IMR-90 (cell line): Measurements from ENCODE around the gene TNNI2. TPM values are rescaled to one million over a fixed set of nuclear protein-coding genes. Genes with fewer than 3 reads are reported as not detected.

ENCODE experiments used
- ATAC-seq: fragments of 200-7000 bp; cut with Tn5 transposase; 2 replicates; pipeline ENCODE4 v1.9.1; 2020; ENCODE audit warnings: low read depth, mild to moderate bottlenecking, moderate library complexity
- BruUV-seq: library from RNA; stranded (reverse); fragments of 400-500 nt; replicated peaks from 2 replicates; lab custom pipeline; 2021; lab: Mats Ljungman, UMichigan
- CTCF ChIA-PET: fragments of 300-600 bp; formaldehyde crosslinking; extraction: SDS; loops from one replicate; lab custom pipeline; 2021; ENCODE audit warnings: antibody characterized with exemption; lab: Yijun Ruan, JAX
- POLR2A ChIA-PET: fragments of 300-600 bp; sonication (Branson Sonifier 250); formaldehyde crosslinking; loops from one replicate; lab custom pipeline; 2022; ENCODE audit warnings: antibody characterized with exemption; ENCODE audit not compliant: unreplicated experiment; lab: Charles Lee
- DNase-seq: peaks from one replicate; pipeline ENCODE4 v3.0.0; 2013
- H2AFZ ChIP-seq: replicated peaks from 2 replicates; pipeline ENCODE3; 2013; ENCODE audit warnings: low read length, mild to moderate bottlenecking; ENCODE audit not compliant: poor library complexity
- H2AK5ac ChIP-seq: 2 replicates; pipeline ENCODE4 v1.6.1; 2013; ENCODE audit warnings: low read depth, low read length, inconsistent platforms
- H2AK9ac ChIP-seq: replicated peaks from 2 replicates; pipeline ENCODE3; 2013; ENCODE audit warnings: mild to moderate bottlenecking, low read depth, low read length, moderate library complexity; ENCODE audit not compliant: poor library complexity
- H2BK120ac ChIP-seq: 2 replicates; pipeline ENCODE4 v1.6.1; 2013; ENCODE audit warnings: low read depth, low read length, inconsistent platforms
- H2BK15ac ChIP-seq: 3 replicates; pipeline ENCODE4 v1.6.1; 2013; ENCODE audit warnings: low read depth, low read length, inconsistent platforms
- H2BK20ac ChIP-seq: 2 replicates; pipeline ENCODE4 v1.6.1; 2013; ENCODE audit warnings: low read depth, mild to moderate bottlenecking, inconsistent platforms, low read length, moderate library complexity
- H2BK5ac ChIP-seq: 2 replicates; pipeline ENCODE4 v1.6.1; 2013; ENCODE audit warnings: mild to moderate bottlenecking, low read depth, low read length, inconsistent platforms; ENCODE audit not compliant: poor library complexity, severe bottlenecking
- H3K14ac ChIP-seq: replicated peaks from 2 replicates; pipeline ENCODE4 v1.6.1; 2013; ENCODE audit warnings: low read depth, low read length, inconsistent platforms
- H3K18ac ChIP-seq: 2 replicates; pipeline ENCODE4 v1.6.1; 2013; ENCODE audit warnings: low read depth, low read length, control low read depth
- H3K23ac ChIP-seq: 2 replicates; pipeline ENCODE4 v1.6.1; 2013; ENCODE audit warnings: low read depth, low read length, inconsistent platforms
- H3K27ac ChIP-seq: 2 replicates; pipeline ENCODE4 v1.5.1; 2013; ENCODE audit warnings: mild to moderate bottlenecking, control low read depth, low read length; ENCODE audit not compliant: insufficient read depth
- H3K27me3 ChIP-seq: 2 replicates; pipeline ENCODE4 v1.6.1; 2013; ENCODE audit warnings: low read length; ENCODE audit not compliant: control insufficient read depth, insufficient read depth
- H3K36me3 ChIP-seq: 2 replicates; pipeline ENCODE4 v1.6.1; 2013; ENCODE audit warnings: low read length, mixed read lengths; ENCODE audit not compliant: control insufficient read depth, insufficient read depth
- H3K4ac ChIP-seq: 2 replicates; pipeline ENCODE4 v1.6.1; 2013; ENCODE audit warnings: low read depth, low read length, inconsistent platforms
- H3K4me1 ChIP-seq: 2 replicates; pipeline ENCODE4 v1.6.1; 2013; ENCODE audit warnings: low read length, mixed read lengths; ENCODE audit not compliant: control insufficient read depth, insufficient read depth
- H3K4me2 ChIP-seq: 2 replicates; pipeline ENCODE4 v1.6.1; 2013; ENCODE audit warnings: low read depth, mild to moderate bottlenecking, control low read depth, low read length, moderate library complexity
- H3K4me3 ChIP-seq: 2 replicates; pipeline ENCODE4 v1.5.1; 2013; ENCODE audit warnings: low read depth, mild to moderate bottlenecking, control low read depth, low read length, moderate library complexity; ENCODE audit not compliant: insufficient read depth
- H3K56ac ChIP-seq: 2 replicates; pipeline ENCODE4 v1.6.1; 2013; ENCODE audit warnings: low read length, inconsistent platforms; ENCODE audit not compliant: insufficient read depth; ENCODE audit errors: extremely low read depth
- H3K79me1 ChIP-seq, 2 experiments: 2 replicates each; pipeline ENCODE4 v1.6.1; 2013; ENCODE audit warnings: low read length in 2 of 2, inconsistent platforms in 1 of 2, low read depth in 1 of 2
- H3K9ac ChIP-seq: 2 replicates; pipeline ENCODE4 v1.6.1; 2013; ENCODE audit warnings: low read depth, low read length, control low read depth
- H3K9me1 ChIP-seq: 2 replicates; pipeline ENCODE4 v1.6.1; 2013; ENCODE audit warnings: low read length, inconsistent platforms; ENCODE audit not compliant: insufficient read depth
- H3K9me3 ChIP-seq: 2 replicates; pipeline ENCODE4 v1.6.1; 2013; ENCODE audit warnings: low read length; ENCODE audit not compliant: control insufficient read depth, insufficient read depth
- H4K20me1 ChIP-seq: 2 replicates; pipeline ENCODE4 v1.6.1; 2013; ENCODE audit warnings: low read length, inconsistent platforms; ENCODE audit not compliant: insufficient read depth
- H4K5ac ChIP-seq: 2 replicates; pipeline ENCODE4 v1.6.1; 2013; ENCODE audit warnings: mild to moderate bottlenecking, low read depth, low read length, control low read depth
- H4K8ac ChIP-seq, 2 experiments: 2 replicates each; pipeline ENCODE4 v1.6.1; 2013; ENCODE audit warnings: low read depth in 2 of 2, low read length in 2 of 2, control low read depth in 1 of 2, inconsistent platforms in 1 of 2
- H4K91ac ChIP-seq: 2 replicates; pipeline ENCODE4 v1.6.1; 2013; ENCODE audit warnings: low read depth, low read length, inconsistent platforms; ENCODE audit not compliant: insufficient read depth
- BHLHE40 ChIP-seq: fragments of 150-350 bp; IDR thresholded peaks from 2 replicates; pipeline ENCODE4 v1.6.1; 2016; ENCODE audit warnings: mild to moderate bottlenecking, low read depth, low read length
- CEBPB ChIP-seq: IDR thresholded peaks from 2 replicates; pipeline ENCODE4 v1.6.1; 2012; ENCODE audit warnings: low read depth, low read length, improper control_type of control experiment
- CHD1 ChIP-seq: IDR thresholded peaks from 2 replicates; pipeline ENCODE4 v1.6.1; 2012; ENCODE audit warnings: low read depth, low read length, improper control_type of control experiment
- FOS ChIP-seq: fragments of 150-350 bp; IDR thresholded peaks from 2 replicates; pipeline ENCODE4 v1.6.1; 2016; ENCODE audit warnings: low read depth, low read length
- MAFK ChIP-seq: IDR thresholded peaks from 2 replicates; pipeline ENCODE4 v1.6.1; 2012; ENCODE audit warnings: low read depth, low read length, improper control_type of control experiment
- MAZ ChIP-seq: IDR thresholded peaks from 2 replicates; pipeline ENCODE4 v1.6.1; 2012; ENCODE audit warnings: low read depth, mild to moderate bottlenecking, low read length, improper control_type of control experiment, moderate library complexity, borderline replicate concordance
- MXI1 ChIP-seq: IDR thresholded peaks from 2 replicates; pipeline ENCODE4 v1.6.1; 2012; ENCODE audit warnings: low read depth, mild to moderate bottlenecking, low read length, moderate library complexity, borderline replicate concordance
- NFE2L2 ChIP-seq: fragments of 150-350 bp; IDR thresholded peaks from 2 replicates; pipeline ENCODE4 v1.6.1; 2016; ENCODE audit warnings: low read depth, mild to moderate bottlenecking, low read length
- POLR2A ChIP-seq: IDR thresholded peaks from 2 replicates; pipeline ENCODE4 v1.6.1; 2012; ENCODE audit warnings: mild to moderate bottlenecking, low read depth, low read length
- RAD21 ChIP-seq: IDR thresholded peaks from 2 replicates; pipeline ENCODE4 v1.6.1; 2012; ENCODE audit warnings: low read length, improper control_type of control experiment
- RCOR1 ChIP-seq: IDR thresholded peaks from 2 replicates; pipeline ENCODE4 v1.6.1; 2012; ENCODE audit warnings: mild to moderate bottlenecking, low read length, improper control_type of control experiment; ENCODE audit not compliant: insufficient replicate concordance
- RFX5 ChIP-seq: IDR thresholded peaks from 2 replicates; pipeline ENCODE4 v1.8.0; 2012; ENCODE audit warnings: low read depth, mild to moderate bottlenecking, low read length, moderate library complexity
- SMC3 ChIP-seq: fragments of 150-350 bp; IDR thresholded peaks from 2 replicates; pipeline ENCODE4 v1.6.1; 2016; ENCODE audit warnings: low read depth, mild to moderate bottlenecking, antibody characterized with exemption, low read length, moderate library complexity
- WGBS, 2 experiments: methylation state at CpG; one replicate each; pipeline versions ENCODE4 v1.1.5 to v1.1.7; 2013; ENCODE audit warnings: missing lambda C conversion rate in 2 of 2; ENCODE audit not compliant: insufficient read length in 1 of 2; ENCODE audit errors: extremely low coverage in 2 of 2; 5-methylcytosine and 5-hydroxymethylcytosine counted together
- dilution Hi-C: fragments of 300-500 bp; cut with HindIII; formaldehyde crosslinking; loops from one replicate; pipeline ENCODE4 v1.14.3; 2018; ENCODE audit warnings: low sequenced_read_pairs; ENCODE audit not compliant: unreplicated experiment
- in situ Hi-C: fragments of 300-500 bp; cut with MboI; formaldehyde crosslinking; loops from 3 replicates; pipeline ENCODE4 v1.14.3; 2019; ENCODE audit warnings: low sequenced_read_pairs, inconsistent platforms, mixed read lengths
- intact Hi-C: fragments of 100-400 bp; cut with micrococcal nuclease; formaldehyde crosslinking; loops from 2 replicates; pipeline ENCODE4 v1.10.0; 2022
- polyA plus RNA-seq, 3 experiments: library from polyadenylated mRNA; depleted of rRNA; stranded (reverse); fragments of >200 nt; gene quantifications; 2 replicates each; pipeline ENCODE4 v1.2.3, GENCODE V29; 2012; ENCODE audit warnings: low replicate concordance in 1 of 3
- total RNA-seq: library from RNA; depleted of rRNA; stranded (reverse); fragments of >200 nt; gene quantifications from 2 replicates; pipeline ENCODE4 v1.2.3, GENCODE V29; 2012
- TF ChIP-seq, protein P1 (sequence below): fragments of 150-350 bp; IDR thresholded peaks from 2 replicates; pipeline ENCODE4 v1.6.1; 2017; ENCODE audit warnings: mild to moderate bottlenecking, antibody characterized with exemption, low read length, low read depth
- TF ChIP-seq, protein P2 (sequence below): fragments of 150-350 bp; IDR thresholded peaks from 2 replicates; pipeline ENCODE4 v1.6.1; 2016; ENCODE audit warnings: low read depth, mild to moderate bottlenecking, low read length, moderate library complexity, borderline replicate concordance
- TF ChIP-seq, protein P3 (sequence below): conservative IDR thresholded peaks from 2 replicates; pipeline ENCODE4 v1.5.1; 2012; ENCODE audit warnings: mild to moderate bottlenecking, low read depth, low read length, improper control_type of control experiment

The TNNI2 gene
- total and polyA plus RNA-seq, 2 of the 4 experiments (the other 2 are of a cell fraction), result not detected

DNA sequence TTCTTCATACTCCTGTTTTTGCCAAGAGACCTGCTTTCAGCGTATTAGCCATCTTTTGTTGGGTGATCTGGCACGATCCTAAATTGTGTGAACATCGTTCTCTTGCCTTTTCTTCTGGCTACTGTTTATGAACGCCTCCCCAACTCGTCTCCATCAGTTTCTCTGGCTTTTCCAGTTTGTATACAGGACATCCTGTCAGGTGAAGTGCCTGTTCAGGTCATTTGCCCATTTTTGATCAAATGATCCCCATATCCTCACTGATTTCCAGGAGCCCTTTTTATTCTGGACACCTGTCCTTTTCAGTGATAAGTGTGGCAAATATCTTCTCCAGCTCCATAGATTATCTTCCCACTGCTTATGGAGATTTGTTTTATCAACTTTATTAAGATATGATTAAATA lies 26.5 kb upstream of the TNNI2 start:
- dilution Hi-C loops, result no loop called here
- no peak overlapping the region for H3K27ac ChIP-seq
- no peak overlapping the region for H2BK20ac ChIP-seq
- H3K18ac ChIP-seq, result no peak overlapping the region
- H3K4ac ChIP-seq, result no peak overlapping the region
- H3K9me1 ChIP-seq, result no peaks in the 10 kb centered on the region
- H2BK15ac ChIP-seq, result no peak overlapping the region
- H4K8ac ChIP-seq, result no peak overlapping the region
- no peak overlapping the region for H3K4me2 ChIP-seq
- no peak overlapping the region for H3K14ac ChIP-seq
- no peak overlapping the region for H3K56ac ChIP-seq
- no peak overlapping the region for H4K91ac ChIP-seq
- no peak overlapping the region for H2BK5ac ChIP-seq
- no peaks in the 10 kb centered on the region for H4K20me1 ChIP-seq
- no TSS peak for BruUV-seq
- ChIA-PET CTCF (no interaction called here), POLR2A (no interaction called here)
- intact Hi-C loops, result no loop called here
- 49% methylated on average over 5 of the region's 5 CpGs; no CpG with 5 or more reads in 1 of the 2 experiments for whole genome bisulfite sequencing, 2 experiments
- ATAC-seq, result no peak
- H3K4me1 ChIP-seq, result no peaks in the 10 kb centered on the region
- no peaks in the 10 kb centered on the region for H3K36me3 ChIP-seq
- TF ChIP-seq RFX5 (no peak), CEBPB (no peak), MAFK (no peak), MAZ (no peak), MXI1 (no peak), POLR2A (no peak), RAD21 (no peak), BHLHE40 (no peak), NFE2L2 (no peak), RCOR1 (no peak), SMC3 (no peak), CHD1 (no peak), FOS (no peak)
- TF ChIP-seq, protein P1, sequence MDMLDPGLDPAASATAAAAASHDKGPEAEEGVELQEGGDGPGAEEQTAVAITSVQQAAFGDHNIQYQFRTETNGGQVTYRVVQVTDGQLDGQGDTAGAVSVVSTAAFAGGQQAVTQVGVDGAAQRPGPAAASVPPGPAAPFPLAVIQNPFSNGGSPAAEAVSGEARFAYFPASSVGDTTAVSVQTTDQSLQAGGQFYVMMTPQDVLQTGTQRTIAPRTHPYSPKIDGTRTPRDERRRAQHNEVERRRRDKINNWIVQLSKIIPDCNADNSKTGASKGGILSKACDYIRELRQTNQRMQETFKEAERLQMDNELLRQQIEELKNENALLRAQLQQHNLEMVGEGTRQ, result no peak
- TF ChIP-seq, protein P2, sequence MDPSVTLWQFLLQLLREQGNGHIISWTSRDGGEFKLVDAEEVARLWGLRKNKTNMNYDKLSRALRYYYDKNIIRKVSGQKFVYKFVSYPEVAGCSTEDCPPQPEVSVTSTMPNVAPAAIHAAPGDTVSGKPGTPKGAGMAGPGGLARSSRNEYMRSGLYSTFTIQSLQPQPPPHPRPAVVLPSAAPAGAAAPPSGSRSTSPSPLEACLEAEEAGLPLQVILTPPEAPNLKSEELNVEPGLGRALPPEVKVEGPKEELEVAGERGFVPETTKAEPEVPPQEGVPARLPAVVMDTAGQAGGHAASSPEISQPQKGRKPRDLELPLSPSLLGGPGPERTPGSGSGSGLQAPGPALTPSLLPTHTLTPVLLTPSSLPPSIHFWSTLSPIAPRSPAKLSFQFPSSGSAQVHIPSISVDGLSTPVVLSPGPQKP, result no peak
- TF ChIP-seq, protein P3, sequence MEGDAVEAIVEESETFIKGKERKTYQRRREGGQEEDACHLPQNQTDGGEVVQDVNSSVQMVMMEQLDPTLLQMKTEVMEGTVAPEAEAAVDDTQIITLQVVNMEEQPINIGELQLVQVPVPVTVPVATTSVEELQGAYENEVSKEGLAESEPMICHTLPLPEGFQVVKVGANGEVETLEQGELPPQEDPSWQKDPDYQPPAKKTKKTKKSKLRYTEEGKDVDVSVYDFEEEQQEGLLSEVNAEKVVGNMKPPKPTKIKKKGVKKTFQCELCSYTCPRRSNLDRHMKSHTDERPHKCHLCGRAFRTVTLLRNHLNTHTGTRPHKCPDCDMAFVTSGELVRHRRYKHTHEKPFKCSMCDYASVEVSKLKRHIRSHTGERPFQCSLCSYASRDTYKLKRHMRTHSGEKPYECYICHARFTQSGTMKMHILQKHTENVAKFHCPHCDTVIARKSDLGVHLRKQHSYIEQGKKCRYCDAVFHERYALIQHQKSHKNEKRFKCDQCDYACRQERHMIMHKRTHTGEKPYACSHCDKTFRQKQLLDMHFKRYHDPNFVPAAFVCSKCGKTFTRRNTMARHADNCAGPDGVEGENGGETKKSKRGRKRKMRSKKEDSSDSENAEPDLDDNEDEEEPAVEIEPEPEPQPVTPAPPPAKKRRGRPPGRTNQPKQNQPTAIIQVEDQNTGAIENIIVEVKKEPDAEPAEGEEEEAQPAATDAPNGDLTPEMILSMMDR, result no peak
- no peak overlapping the region for H3K9ac ChIP-seq
- H4K5ac ChIP-seq, result no peak overlapping the region
- H2AK9ac ChIP-seq, result no peak overlapping the region
- no peak for DNase-seq
- H3K23ac ChIP-seq, result no peak overlapping the region
- H3K9me3 ChIP-seq, result peaks cover 9% of the 10 kb centered on the region
- H2BK120ac ChIP-seq, result no peak overlapping the region
- H2AK5ac ChIP-seq, result no peak overlapping the region
- in situ Hi-C loops, result no loop called here
- no peak overlapping the region for H3K4me3 ChIP-seq
- H3K27me3 ChIP-seq, result peaks cover 52% of the 10 kb centered on the region
- H3K79me1 ChIP-seq, result no peaks in the 10 kb centered on the region
- H2AFZ ChIP-seq, result no peak overlapping the region
